Activated CD8-positive, alpha-beta memory T cell treated with anti-CD3 and anti-CD28 coated beads for 4 hours (primary cell): ENCODE measurements around the gene NR4A1.
"Not testable (repeated sequence)": the region's sequence is repeated elsewhere in the genome, so short reads cannot be mapped to it uniquely, and the experiment has no call there.

Source experiments
- DNase-seq, 2 donors: peaks; one replicate each; pipeline ENCODE4 v3.0.0-alpha.2; 2020; ENCODE audit warnings: low read depth in 2 of 2

Gene NR4A1

GRCh38 chr12:52097045-52097666 is 45.9 kb downstream of the NR4A1 start:
- DNase-seq: no peak

- not testable (repeated sequence) for DNase-seq
These were observed 53.3 kb downstream of the NR4A1 start for GRCh38 chr12:52104431-52105089.
